ENCODE results near the gene SLC1A3. TPM values are rescaled to one million over a fixed set of nuclear protein-coding genes. Genes with fewer than 3 reads are reported as not detected.
A peak's percentile ranks its signal among the peaks of the same experiment; 100 is the strongest.
"Not testable (repeated sequence)": the region's sequence is repeated elsewhere in the genome, so short reads cannot be mapped to it uniquely, and the experiment has no call there.

Gene SLC1A3
- 1 to 10 TPM; 2.2 to 4.7 (median 3.2) TPM for polyA plus RNA-seq (ENCODE audit: insufficient read length in 4 of 4)

GRCh38 chr5:36606428-36607113 lies at the start of gene SLC1A3:
TSS of gene SLC1A3 (plus strand) at chr5:36606606. CDS start at chr5:36608424, 1,818 bp downstream.
- peak; percentile 39 to 63 (median 60) for DNase-seq (ENCODE audit: low read depth in 4 of 4, low spot score in 2 of 4)

DNA sequence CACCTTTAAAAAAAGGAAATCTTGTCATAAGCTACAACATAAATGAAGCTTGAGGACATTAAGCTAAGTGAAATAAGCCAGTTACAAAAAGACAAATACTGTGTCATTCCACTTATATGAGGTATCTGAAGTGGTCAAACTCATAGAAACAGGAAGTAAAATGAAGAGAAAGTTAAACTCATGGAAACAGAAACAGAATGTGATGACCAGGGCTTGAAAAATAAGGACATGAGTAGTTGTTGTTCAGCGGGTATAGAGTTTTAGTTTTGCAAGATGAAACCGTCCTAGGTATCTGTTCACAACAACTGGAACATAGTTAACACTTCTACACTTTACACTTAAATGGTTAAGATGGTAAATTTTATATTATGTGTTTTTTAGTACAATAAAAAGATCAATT lies 47.8 kb upstream of the SLC1A3 start:
- no peak for DNase-seq (ENCODE audit: low read depth in 4 of 4, low spot score in 2 of 4)

DNA sequence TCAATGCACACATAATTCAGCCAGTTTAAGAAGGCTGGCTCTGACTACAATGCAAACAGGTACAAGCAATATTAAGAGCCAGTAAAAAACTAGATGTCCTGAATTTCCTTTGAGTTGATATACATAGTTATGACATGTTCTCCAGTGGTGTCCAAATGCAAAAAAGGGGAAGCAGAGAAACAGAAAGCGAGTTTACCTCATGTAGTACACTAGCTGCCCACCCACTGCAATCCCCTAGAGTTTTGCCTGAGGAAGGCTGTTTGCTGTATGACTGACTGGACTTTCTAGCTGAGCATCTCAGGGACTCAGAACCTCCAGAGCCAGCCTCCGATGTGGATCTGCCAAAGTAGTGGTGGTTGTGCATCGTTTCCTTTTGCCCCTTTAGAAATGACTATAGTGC lies 44.8 kb upstream of the SLC1A3 start:
- DNase-seq (ENCODE audit: low read depth in 4 of 4, low spot score in 2 of 4): no peak

GRCh38 chr5:36569491-36569890 lies 36.9 kb upstream of the SLC1A3 start:
- no peak for DNase-seq (ENCODE audit: low read depth in 4 of 4, low spot score in 2 of 4)

- DNase-seq (ENCODE audit: low read depth in 4 of 4, low spot score in 2 of 4): no peak
Measured at GRCh38 chr5:36570301-36571095, 35.9 kb upstream of the SLC1A3 start.

- no peak for DNase-seq (ENCODE audit: low read depth in 4 of 4, low spot score in 2 of 4)
Measured at GRCh38 chr5:36571401-36572042, 34.9 kb upstream of the SLC1A3 start.

- DNase-seq (ENCODE audit: low read depth in 4 of 4, low spot score in 2 of 4): no peak
Measured at GRCh38 chr5:36573438-36573837, 33.0 kb upstream of the SLC1A3 start.

- no peak for DNase-seq (ENCODE audit: low read depth in 4 of 4, low spot score in 2 of 4)
Measured at GRCh38 chr5:36575361-36575781, 31.0 kb upstream of the SLC1A3 start.

- DNase-seq (ENCODE audit: low read depth in 4 of 4, low spot score in 2 of 4): no peak
Measured at GRCh38 chr5:36576721-36577120, 29.7 kb upstream of the SLC1A3 start.

- not testable (repeated sequence) for DNase-seq (ENCODE audit: low read depth in 4 of 4, low spot score in 2 of 4)
Measured at GRCh38 chr5:36579858-36580257, 26.5 kb upstream of the SLC1A3 start.

DNA sequence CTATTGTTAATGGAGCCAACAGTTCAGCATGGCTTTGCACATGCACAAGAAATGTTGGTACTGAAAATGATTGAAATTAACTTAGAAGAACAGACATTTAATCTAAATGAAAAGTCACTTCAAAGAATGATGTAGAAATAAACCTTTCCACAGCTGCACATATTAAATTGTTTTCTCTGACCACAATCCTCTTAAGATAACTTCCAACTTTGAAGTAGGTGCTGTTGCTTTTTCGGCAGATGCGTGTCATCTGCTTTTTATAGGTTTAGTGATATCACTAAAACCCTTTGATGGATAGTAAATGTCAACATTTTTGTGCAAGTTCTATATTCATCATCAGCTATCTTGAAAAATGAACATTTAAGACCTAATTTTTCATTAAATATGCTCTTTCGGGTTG lies 25.3 kb upstream of the SLC1A3 start:
- DNase-seq (ENCODE audit: low read depth in 4 of 4, low spot score in 2 of 4): no peak

DNA sequence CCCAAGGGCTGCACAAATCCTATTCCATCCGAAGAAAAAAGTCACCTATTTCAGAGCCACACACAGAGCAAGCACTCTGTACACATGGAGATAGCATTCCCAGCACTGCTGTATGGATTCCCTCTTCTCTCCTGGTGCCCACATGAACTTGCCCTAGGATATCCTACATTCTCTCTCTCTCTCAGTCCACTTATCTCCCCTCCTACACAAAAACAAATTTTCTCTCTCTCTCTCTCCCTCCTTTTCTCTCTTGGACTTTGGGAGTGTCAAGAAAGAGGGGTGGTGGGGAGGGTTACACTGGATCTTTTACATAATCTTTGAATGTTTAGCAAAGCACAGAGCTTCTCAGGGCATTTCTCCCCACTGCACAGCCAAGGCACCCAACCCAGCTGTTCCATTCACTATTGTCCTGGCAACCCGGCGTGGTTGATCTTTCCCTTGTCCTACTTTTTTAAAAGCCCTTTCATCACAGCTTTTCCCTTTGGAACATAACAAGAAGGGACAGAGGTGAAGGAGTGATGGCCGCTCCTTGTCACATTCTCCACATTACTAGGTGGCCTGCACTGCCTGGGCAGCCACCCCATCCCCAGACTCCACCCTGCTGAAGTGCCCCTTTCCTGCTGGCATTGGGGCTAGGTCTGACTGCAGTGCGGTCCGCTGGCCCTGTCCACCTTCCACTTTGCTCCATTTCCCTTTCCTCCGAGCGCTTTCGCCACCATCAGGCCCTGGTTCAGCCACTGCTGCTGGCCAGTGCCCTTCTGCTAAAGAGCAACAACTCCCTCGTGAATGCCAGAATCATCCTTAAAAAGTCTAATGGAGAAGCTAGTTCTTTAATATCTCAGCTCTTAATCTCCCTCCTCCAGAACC lies 22.2 kb upstream of the SLC1A3 start:
- DNase-seq (ENCODE audit: low read depth in 4 of 4, low spot score in 2 of 4): no peak

GRCh38 chr5:36585701-36586100 lies 20.7 kb upstream of the SLC1A3 start:
- no peak for DNase-seq (ENCODE audit: low read depth in 4 of 4, low spot score in 2 of 4)

GRCh38 chr5:36587354-36587753 lies 19.1 kb upstream of the SLC1A3 start:
- no peak for DNase-seq (ENCODE audit: low read depth in 4 of 4, low spot score in 2 of 4)

DNA sequence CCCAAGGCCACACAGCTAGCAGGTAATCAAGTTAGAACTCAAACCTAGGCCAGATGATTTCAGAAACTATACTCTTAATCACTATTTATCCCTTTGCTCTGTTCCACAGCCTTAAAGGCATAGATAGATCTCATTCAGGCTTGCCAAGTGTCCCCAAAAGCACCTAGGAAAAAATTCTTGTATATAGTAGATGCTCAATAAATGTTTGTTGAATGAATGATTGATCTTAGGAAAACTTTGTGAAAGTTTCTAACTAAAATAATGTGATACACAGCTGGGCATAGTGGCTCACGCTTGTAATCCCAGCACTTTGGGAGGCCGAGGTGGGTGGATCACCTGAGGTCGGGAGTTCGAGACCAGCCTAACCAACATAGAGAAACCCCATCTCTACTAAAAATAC lies 16.7 kb upstream of the SLC1A3 start:
- DNase-seq (ENCODE audit: low read depth in 4 of 4, low spot score in 2 of 4): not testable (repeated sequence)

- no peak for DNase-seq (ENCODE audit: low read depth in 4 of 4, low spot score in 2 of 4)
Measured at GRCh38 chr5:36590513-36591286, 15.7 kb upstream of the SLC1A3 start.

- DNase-seq (ENCODE audit: low read depth in 4 of 4, low spot score in 2 of 4): no peak
Measured at GRCh38 chr5:36593867-36594266, 12.5 kb upstream of the SLC1A3 start.

DNA sequence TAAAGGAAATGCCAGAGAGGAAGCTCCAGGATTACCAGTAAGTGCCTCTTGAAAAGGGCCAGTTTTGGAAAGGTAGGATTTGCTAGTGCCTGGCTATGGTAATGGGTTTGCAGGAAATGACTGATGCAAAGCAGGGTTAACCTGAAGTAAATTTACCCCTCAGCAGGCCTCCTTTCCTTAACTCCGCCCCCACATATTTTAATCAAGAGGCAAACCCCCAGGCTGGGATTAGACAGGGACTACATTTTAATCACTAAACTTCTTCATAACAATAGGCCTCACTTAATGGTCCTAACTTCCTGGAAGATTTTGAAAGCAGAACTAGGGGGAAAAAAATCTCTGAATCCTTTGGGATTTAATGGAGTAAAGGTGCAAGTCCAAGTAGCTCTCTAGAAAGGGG lies 10.2 kb upstream of the SLC1A3 start:
- no peak for DNase-seq (ENCODE audit: low read depth in 4 of 4, low spot score in 2 of 4)

DNA sequence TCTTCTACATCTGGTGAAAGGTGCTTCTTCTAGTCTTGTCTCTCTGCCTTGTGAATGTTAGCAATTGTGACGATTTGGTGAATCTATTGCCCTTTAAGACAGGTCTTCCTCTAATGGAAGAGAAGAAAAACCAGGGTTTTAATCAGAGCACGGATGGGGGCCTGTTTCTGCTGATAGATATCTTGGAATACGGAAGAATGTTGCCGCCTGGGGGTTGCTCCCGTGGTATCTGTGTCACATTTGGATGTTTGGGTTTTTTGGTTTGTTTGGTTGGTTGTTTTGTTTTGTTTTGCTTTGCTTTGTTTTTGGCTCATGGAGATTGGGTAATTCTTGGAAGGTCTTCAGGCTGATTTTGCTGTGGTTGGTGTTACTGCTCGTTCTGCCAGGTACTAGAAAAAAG lies 9.7 kb upstream of the SLC1A3 start:
- DNase-seq (ENCODE audit: low read depth in 4 of 4, low spot score in 2 of 4): no peak

GRCh38 chr5:36598045-36598444 lies 8.4 kb upstream of the SLC1A3 start:
- no peak for DNase-seq (ENCODE audit: low read depth in 4 of 4, low spot score in 2 of 4)

Measured in left renal cortex interstitium (tissue), 4 donors.